GM12801 (cell line): Measurements from ENCODE around the gene RARRES2.

ENCODE experiments used
- TF ChIP-seq, protein P1 (sequence below): IDR thresholded peaks from one replicate; pipeline ENCODE4 v1.5.1; 2011; ENCODE audit warnings: control low read depth; ENCODE audit not compliant: insufficient read length; ENCODE audit errors: extremely low read depth

RARRES2 gene

DNA sequence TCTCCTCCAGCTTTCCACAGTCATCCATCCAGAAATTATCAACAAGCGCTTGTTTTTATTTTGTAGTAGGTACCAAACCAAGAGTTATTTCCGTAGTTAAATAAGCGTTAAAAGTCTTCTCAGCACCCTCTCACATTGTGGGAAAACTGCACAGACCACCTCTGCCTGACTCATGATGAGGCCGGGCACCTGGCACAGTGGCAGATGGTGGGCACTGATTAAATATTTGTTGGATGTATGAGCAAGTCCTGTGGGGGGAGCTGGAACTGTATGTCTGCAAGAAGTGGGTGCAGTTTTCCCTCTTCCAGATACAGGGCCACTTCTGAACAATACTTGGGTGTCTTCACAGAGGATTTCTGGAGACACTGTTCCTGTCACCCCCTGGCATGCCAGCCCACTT is 21.9 kb upstream of the RARRES2 start:
- TF ChIP-seq, protein P1, sequence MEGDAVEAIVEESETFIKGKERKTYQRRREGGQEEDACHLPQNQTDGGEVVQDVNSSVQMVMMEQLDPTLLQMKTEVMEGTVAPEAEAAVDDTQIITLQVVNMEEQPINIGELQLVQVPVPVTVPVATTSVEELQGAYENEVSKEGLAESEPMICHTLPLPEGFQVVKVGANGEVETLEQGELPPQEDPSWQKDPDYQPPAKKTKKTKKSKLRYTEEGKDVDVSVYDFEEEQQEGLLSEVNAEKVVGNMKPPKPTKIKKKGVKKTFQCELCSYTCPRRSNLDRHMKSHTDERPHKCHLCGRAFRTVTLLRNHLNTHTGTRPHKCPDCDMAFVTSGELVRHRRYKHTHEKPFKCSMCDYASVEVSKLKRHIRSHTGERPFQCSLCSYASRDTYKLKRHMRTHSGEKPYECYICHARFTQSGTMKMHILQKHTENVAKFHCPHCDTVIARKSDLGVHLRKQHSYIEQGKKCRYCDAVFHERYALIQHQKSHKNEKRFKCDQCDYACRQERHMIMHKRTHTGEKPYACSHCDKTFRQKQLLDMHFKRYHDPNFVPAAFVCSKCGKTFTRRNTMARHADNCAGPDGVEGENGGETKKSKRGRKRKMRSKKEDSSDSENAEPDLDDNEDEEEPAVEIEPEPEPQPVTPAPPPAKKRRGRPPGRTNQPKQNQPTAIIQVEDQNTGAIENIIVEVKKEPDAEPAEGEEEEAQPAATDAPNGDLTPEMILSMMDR, result no peak

DNA sequence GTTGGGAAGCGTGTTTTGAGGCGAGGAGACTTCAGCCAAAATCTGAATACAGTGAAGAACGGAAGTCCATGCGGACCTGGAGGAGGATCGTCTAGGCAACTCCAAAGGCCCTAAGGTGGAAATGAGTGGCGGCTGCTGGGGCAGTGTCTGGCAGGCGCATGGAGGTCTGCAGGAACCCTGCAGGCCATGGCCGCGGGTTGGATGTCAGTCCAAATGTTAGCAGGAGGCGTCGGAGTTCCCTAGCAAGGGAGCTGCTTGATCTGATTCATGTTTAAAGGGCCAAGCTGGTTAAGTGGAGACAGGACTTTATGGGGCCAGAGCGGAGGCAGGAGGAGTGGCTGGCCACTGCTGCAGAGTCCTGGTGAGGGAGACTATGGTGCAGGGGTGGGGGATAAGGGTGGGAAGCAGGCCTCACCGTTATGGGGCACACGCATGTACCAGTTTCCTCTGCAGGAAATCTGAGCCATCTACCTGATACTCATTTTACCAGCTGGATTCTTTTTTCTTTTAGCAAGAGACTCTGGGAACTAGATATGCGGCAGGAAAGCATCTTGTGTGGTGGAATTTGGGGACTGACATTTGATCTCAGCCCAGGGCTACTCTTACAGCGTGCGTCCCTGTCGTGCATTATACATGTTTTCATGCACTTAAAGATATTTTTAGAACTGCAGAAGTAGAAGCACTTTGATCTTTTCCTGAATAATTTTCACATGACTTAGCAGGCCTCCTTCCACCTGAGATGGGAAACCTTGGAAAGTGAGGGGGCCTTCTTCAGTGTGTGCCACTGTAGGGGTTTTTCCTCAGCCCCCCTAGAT is 20.6 kb upstream of the RARRES2 start:
- TF ChIP-seq, protein P1, result no peak

DNA sequence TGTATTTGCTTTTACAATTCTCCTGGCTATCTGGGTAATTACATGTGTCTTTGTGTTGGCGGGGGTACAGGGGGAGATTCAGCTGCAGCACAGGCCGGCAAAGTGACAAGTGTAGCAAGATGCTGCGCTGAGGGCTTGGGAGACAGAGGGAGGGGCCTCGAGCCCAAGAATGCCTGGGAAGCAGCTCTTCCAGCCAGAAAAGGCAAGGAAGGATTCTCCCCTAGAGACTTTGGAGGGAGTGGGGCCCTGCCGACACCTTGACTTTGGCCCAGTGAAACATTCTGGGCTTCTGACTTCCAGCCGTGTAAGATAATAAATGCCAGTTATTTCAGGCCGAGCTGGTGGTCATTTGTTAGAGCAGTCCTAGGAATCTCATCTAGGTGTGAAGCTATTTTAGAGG is 20.0 kb upstream of the RARRES2 start:
- TF ChIP-seq, protein P1, result no peak

DNA sequence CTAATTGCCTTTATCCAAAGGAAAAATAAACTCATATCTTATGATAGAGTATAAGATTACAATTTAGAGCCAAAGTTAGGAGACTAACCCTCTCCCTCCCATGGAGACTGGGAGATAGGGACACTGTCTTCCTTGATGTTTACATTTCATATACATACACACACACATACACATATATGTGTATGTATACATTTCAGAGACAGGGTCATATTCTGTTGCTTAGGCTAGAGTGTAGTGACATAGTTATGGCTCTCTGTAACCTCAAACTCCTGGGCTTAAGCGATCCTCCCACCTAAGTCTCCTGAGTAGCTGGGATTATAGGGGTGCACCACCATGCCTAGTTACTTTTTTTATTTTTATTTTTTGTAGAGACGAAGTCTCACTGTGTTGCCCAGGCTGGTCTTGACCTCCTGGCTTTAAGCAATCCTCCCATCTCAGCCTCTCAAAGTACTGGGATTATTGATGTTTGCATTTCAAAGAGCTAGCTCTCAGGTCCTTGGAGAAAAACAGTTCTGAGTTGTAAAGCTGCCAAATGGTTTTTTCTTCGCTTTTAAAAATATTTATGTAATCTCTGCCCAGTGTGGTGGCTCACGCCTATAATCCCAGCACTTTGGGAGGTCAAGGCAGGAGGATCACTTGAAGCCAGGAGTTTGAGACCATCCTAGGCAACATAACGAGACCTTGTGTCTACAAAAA is 19.1 kb upstream of the RARRES2 start:
- TF ChIP-seq, protein P1, result no peak

- TF ChIP-seq, protein P1, result no peak
Observed at GRCh38 chr7:150359622-150360362, 18.4 kb upstream of the RARRES2 start.

GRCh38 chr7:150358988-150359621 is 17.7 kb upstream of the RARRES2 start:
- TF ChIP-seq, protein P1, result no peak

DNA sequence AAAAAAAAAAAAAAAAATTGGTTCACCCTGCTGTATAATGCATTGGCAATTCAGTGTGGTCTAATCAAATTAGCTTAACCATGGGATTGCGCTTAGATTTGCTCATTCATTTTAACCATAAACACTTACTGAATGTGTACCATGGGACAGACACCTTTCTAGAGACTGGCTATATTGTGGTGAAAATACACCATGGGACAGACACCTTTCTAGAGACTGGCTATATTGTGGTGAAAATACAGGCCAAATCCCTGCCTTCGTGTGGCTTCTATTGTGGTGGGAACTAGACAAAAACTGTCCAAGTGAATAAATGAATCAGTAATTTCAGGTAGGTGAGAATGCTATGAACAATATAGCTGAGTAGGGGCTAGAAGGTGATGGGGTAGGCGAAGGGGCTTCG is 17.0 kb upstream of the RARRES2 start:
- TF ChIP-seq, protein P1, result no peak
